PC-9 (cell line): ENCODE data around the gene CD300LB. TPM values are rescaled to one million over a fixed set of nuclear protein-coding genes. Genes with fewer than 3 reads are reported as not detected.
"Not testable (repeated sequence)": the region's sequence is repeated elsewhere in the genome, so short reads cannot be mapped to it uniquely, and the experiment has no call there.

Experiments
- BruUV-seq: library from RNA; stranded (reverse); fragments of 400-500 nt; replicated peaks from 2 replicates; lab custom pipeline; 2021; lab: Mats Ljungman, UMichigan
- CTCF ChIA-PET: fragments of 300-600 bp; sonication (Branson Sonifier 250); formaldehyde crosslinking; loops from one replicate; lab custom pipeline; 2022; ENCODE audit warnings: antibody characterized with exemption; lab: Charles Lee
- POLR2A ChIA-PET: fragments of 300-600 bp; sonication (Branson Sonifier 250); formaldehyde crosslinking; loops from one replicate; lab custom pipeline; 2022; ENCODE audit warnings: antibody characterized with exemption; ENCODE audit not compliant: unreplicated experiment; lab: Charles Lee
- DNase-seq, 2 experiments: peaks; one replicate each; pipeline versions ENCODE4 v3.0.0 to v3.0.0-alpha.2; 2015 to 2022; ENCODE audit warnings: mixed read lengths in 1 of 2
- H2AFZ ChIP-seq: fragments of 200-600 bp; sonication (generic); 2 replicates; pipeline ENCODE4 v1.8.1; 2017; ENCODE audit warnings: antibody characterized with exemption
- H3F3A ChIP-seq: fragments of 200-600 bp; sonication (generic); 2 replicates; pipeline ENCODE4 v1.8.1; 2017; ENCODE audit warnings: antibody characterized with exemption, mild to moderate bottlenecking, low read depth; ENCODE audit not compliant: insufficient read depth
- H3K27ac ChIP-seq: fragments of 200-600 bp; sonication (generic); 2 replicates; pipeline ENCODE4 v1.6.1; 2016; ENCODE audit warnings: mixed run types
- H3K27me3 ChIP-seq: fragments of 200-600 bp; sonication (generic); 2 replicates; pipeline ENCODE4 v1.6.1; 2016; ENCODE audit warnings: low read depth, mixed run types; ENCODE audit not compliant: insufficient read depth
- H3K36me3 ChIP-seq: fragments of 200-600 bp; sonication (generic); 2 replicates; pipeline ENCODE4 v1.6.1; 2016; ENCODE audit warnings: low read depth, mixed run types
- H3K4me1 ChIP-seq: fragments of 200-600 bp; sonication (generic); replicated peaks from 2 replicates; pipeline ENCODE4 v1.6.1; 2016; ENCODE audit warnings: mixed run types; ENCODE audit not compliant: insufficient read depth
- H3K4me2 ChIP-seq: fragments of 200-600 bp; sonication (generic); 2 replicates; pipeline ENCODE4 v1.6.1; 2017; ENCODE audit warnings: mixed run types
- H3K4me3 ChIP-seq: fragments of 200-600 bp; sonication (generic); 2 replicates; pipeline ENCODE4 v1.6.1; 2016; ENCODE audit warnings: mixed run types
- H3K79me2 ChIP-seq: fragments of 200-600 bp; sonication (generic); 2 replicates; pipeline ENCODE4 v1.6.1; 2017; ENCODE audit warnings: low read depth, mixed run types
- H3K9me2 ChIP-seq: fragments of 200-600 bp; sonication (generic); 2 replicates; pipeline ENCODE4 v1.8.1; 2017; ENCODE audit warnings: mild to moderate bottlenecking; ENCODE audit not compliant: insufficient read depth
- H3K9me3 ChIP-seq: fragments of 200-600 bp; sonication (generic); 2 replicates; pipeline ENCODE4 v1.8.1; 2016; ENCODE audit warnings: low read depth; ENCODE audit not compliant: insufficient read depth
- H4K20me1 ChIP-seq: fragments of 200-600 bp; sonication (generic); 2 replicates; pipeline ENCODE4 v1.8.1; 2017; ENCODE audit not compliant: insufficient read depth
- CTCF ChIP-seq: fragments of 200-600 bp; sonication (generic); conservative IDR thresholded peaks from 2 replicates; pipeline ENCODE4 v1.6.1; 2017; ENCODE audit warnings: mixed run types, antibody characterized with exemption, mild to moderate bottlenecking, moderate library complexity
- EZH2 ChIP-seq: fragments of 200-600 bp; sonication (generic); IDR thresholded peaks from 2 replicates; pipeline ENCODE4 v1.8.0; 2017; ENCODE audit warnings: antibody characterized with exemption, low read depth
- intact Hi-C: fragments of 100-400 bp; cut with micrococcal nuclease; formaldehyde crosslinking; loops from one replicate; pipeline ENCODE4 v1.10.0; 2022; ENCODE audit not compliant: unreplicated experiment
- total RNA-seq: library from RNA; stranded (reverse); gene quantifications from 2 replicates; pipeline ENCODE4 v1.2.3, GENCODE V29; 2021

Gene CD300LB
- total RNA-seq, 1 experiment from 2014 or later = not detected

- H3K4me1 ChIP-seq = no peaks in the 10 kb centered on the region
- H3F3A ChIP-seq = no peaks in the 10 kb centered on the region
- no TSS peak for BruUV-seq
- no peak overlapping the region for H3K4me3 ChIP-seq
- no peak overlapping the region for H3K27ac ChIP-seq
- no peak overlapping the region for H3K4me2 ChIP-seq
- H3K9me3 ChIP-seq = no peaks in the 10 kb centered on the region
- H3K79me2 ChIP-seq = no peaks in the 10 kb centered on the region
- no peak for DNase-seq
- no peaks in the 10 kb centered on the region for H4K20me1 ChIP-seq
- intact Hi-C loops = no loop called here
- H3K27me3 ChIP-seq = peaks cover 80% of the 10 kb centered on the region
- H2AFZ ChIP-seq = no peak overlapping the region
- ChIA-PET CTCF (no interaction called here), POLR2A (no interaction called here)
- no peaks in the 10 kb centered on the region for H3K36me3 ChIP-seq
- TF ChIP-seq EZH2 (no peak; the same call in 1 of the 2 replicates), CTCF (no peak)
- no peaks in the 10 kb centered on the region for H3K9me2 ChIP-seq
Observed at GRCh38 chr17:74520790-74521480, 10.3 kb downstream of the CD300LB start.

- Histone ChIP-seq H3K27ac (no peak overlapping the region), H3K9me2 (no peaks in the 10 kb centered on the region), H3K79me2 (no peaks in the 10 kb centered on the region), H3F3A (no peaks in the 10 kb centered on the region), H3K4me2 (no peak overlapping the region), H2AFZ (no peak overlapping the region), H3K4me1 (no peaks in the 10 kb centered on the region), H3K27me3 (peaks cover 70% of the 10 kb centered on the region), H3K9me3 (no peaks in the 10 kb centered on the region), H3K36me3 (no peaks in the 10 kb centered on the region), H3K4me3 (no peak overlapping the region), H4K20me1 (no peaks in the 10 kb centered on the region)
- TF ChIP-seq EZH2 (no peak), CTCF (no peak)
- ChIA-PET CTCF (no interaction called here), POLR2A (no interaction called here)
- intact Hi-C loops = no loop called here
- no peak for DNase-seq
- no TSS peak for BruUV-seq
Observed at GRCh38 chr17:74520016-74520434, 11.2 kb downstream of the CD300LB start.

- intact Hi-C loops, CTCF ChIA-PET, POLR2A ChIA-PET: not testable (repeated sequence)
Observed at GRCh38 chr17:74518413-74518981, 12.8 kb downstream of the CD300LB start.

More at GRCh38 chr17:74518413-74518981, 12.8 kb downstream of the CD300LB start:
- H3K27me3 ChIP-seq = peaks cover 55% of the 10 kb centered on the region
- not testable (repeated sequence) for H3K4me2 ChIP-seq, H3F3A ChIP-seq, H4K20me1 ChIP-seq, H3K79me2 ChIP-seq, H3K4me1 ChIP-seq, H3K9me2 ChIP-seq, H3K36me3 ChIP-seq, H3K9me3 ChIP-seq, BruUV-seq, H3K27ac ChIP-seq, H2AFZ ChIP-seq, DNase-seq, H3K4me3 ChIP-seq
